Measurements from ENCODE around the gene RHBDD1. TPM values are rescaled to one million over a fixed set of nuclear protein-coding genes. Genes with fewer than 3 reads are reported as not detected.

RHBDD1 gene
- total and polyA plus RNA-seq, 2 experiments from 2014 or later, result 24.3 to 33.7 TPM

DNA sequence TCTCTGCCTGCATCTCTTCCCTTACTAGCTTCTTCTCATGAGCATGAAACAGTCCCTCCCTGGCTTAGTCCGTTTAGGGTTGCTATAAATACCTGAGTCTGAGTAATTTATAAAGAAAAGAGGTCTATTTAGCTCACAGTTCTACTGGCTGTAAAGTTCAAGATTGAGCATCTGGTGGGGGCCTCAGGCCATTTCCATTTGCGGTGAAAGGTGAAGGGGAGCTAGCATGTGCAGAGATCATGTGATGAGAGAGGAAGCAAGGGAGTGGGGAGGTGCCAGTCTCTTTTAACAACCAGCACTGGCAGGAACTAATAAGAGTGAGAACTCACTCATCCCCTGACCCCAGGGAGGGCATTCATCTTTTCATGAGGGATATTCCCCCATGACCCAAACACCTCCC lies 26.8 kb downstream of the RHBDD1 start:
- H3K9me2 ChIP-seq (ENCODE audit: insufficient read depth), result no peaks in the 10 kb centered on the region
- no peaks in the 10 kb centered on the region for H3K27me3 ChIP-seq (replicated peaks; ENCODE audit: insufficient read depth)
- in situ Hi-C loops (cut with MboI), result no loop called here
- no peaks in the 10 kb centered on the region for H3F3A ChIP-seq (ENCODE audit: insufficient read depth)
- H3K9ac ChIP-seq, result no peak overlapping the region
- H3K27ac ChIP-seq, result no peak overlapping the region
- no peaks in the 10 kb centered on the region for H3K4me1 ChIP-seq (ENCODE audit: insufficient read depth)
- peaks cover 27% of the 10 kb centered on the region for H3K79me2 ChIP-seq (ENCODE audit: insufficient read depth)
- peaks cover 3% of the 10 kb centered on the region for H3K9me3 ChIP-seq (ENCODE audit: low read depth)
- H4K20me1 ChIP-seq (ENCODE audit: insufficient read depth), result no peaks in the 10 kb centered on the region
- 0 out of 2 replicates have a peak, but pooled peaks cover 4% of the 10 kb centered on the region for H3K36me3 ChIP-seq (ENCODE audit: low read depth)
- no peak for DNase-seq
- H3K4me3 ChIP-seq, result no peak overlapping the region
- 96 to 97% methylated on average over 2 of the region's 2 CpGs for WGBS, 2 experiments (ENCODE audit: low coverage in 1 of 2, low lambda C conversion rate in 2 of 2, missing lambda C conversion rate in 2 of 2)
- no peak overlapping the region for H3K4me2 ChIP-seq (ENCODE audit: unreplicated experiment)
- TF ChIP-seq EZH2phosphoT487 (IDR thresholded peaks at IDR 0.05; ENCODE audit: insufficient read depth, low read depth) (no peak), EZH2 (IDR thresholded peaks at IDR 0.05; ENCODE audit: insufficient read depth, poor library complexity, severe bottlenecking) (no peak)
- no peak overlapping the region for H2AFZ ChIP-seq

DNA sequence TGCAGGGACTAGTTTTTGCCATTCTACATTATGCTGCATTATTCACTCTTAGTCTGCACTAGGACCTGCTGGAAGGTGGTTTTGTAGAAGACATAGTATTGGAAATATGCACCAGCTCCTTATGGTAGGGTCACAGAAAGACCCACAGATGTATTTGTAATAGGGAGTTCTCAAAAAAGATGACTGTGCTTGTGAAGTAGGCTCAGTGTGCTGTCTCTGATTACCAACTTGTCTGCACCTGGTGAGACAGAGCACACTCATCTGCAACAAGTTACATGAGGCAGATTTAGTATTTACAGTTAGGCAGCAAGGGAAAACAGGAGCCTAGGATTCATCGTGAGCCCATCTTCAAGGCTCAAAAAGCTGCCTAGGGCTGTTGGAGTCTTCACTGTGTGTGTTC lies 29.4 kb downstream of the RHBDD1 start:
- H3K9me2 ChIP-seq (ENCODE audit: insufficient read depth), result no peaks in the 10 kb centered on the region
- peaks cover 14% of the 10 kb centered on the region; the same call in 1 of the 2 replicates for H3K79me2 ChIP-seq (ENCODE audit: insufficient read depth)
- peaks cover 3% of the 10 kb centered on the region for H3K9me3 ChIP-seq (ENCODE audit: low read depth)
- no peaks in the 10 kb centered on the region for H4K20me1 ChIP-seq (ENCODE audit: insufficient read depth)
- WGBS, 2 experiments (ENCODE audit: low coverage in 1 of 2, low lambda C conversion rate in 2 of 2, missing lambda C conversion rate in 2 of 2), result 55 to 68% methylated on average over 1 of the region's 1 CpG
- no peak overlapping the region for H3K9ac ChIP-seq
- in situ Hi-C loops (cut with MboI), result no loop called here
- H2AFZ ChIP-seq, result no peak overlapping the region
- no peak for TF ChIP-seq EZH2phosphoT487 (IDR thresholded peaks at IDR 0.05; ENCODE audit: insufficient read depth, low read depth)
- no peak for TF ChIP-seq EZH2 (IDR thresholded peaks at IDR 0.05; ENCODE audit: insufficient read depth, poor library complexity, severe bottlenecking)
- H3F3A ChIP-seq (ENCODE audit: insufficient read depth), result no peaks in the 10 kb centered on the region
- H3K4me1 ChIP-seq (ENCODE audit: insufficient read depth), result no peaks in the 10 kb centered on the region
- H3K4me2 ChIP-seq (ENCODE audit: unreplicated experiment), result no peak overlapping the region
- no peak overlapping the region for H3K4me3 ChIP-seq
- H3K27me3 ChIP-seq (replicated peaks; ENCODE audit: insufficient read depth), result no peaks in the 10 kb centered on the region
- H3K36me3 ChIP-seq (ENCODE audit: low read depth), result peaks cover 12% of the 10 kb centered on the region; the same call in 1 of the 2 replicates
- DNase-seq, result no peak
- H3K27ac ChIP-seq, result no peak overlapping the region

DNA sequence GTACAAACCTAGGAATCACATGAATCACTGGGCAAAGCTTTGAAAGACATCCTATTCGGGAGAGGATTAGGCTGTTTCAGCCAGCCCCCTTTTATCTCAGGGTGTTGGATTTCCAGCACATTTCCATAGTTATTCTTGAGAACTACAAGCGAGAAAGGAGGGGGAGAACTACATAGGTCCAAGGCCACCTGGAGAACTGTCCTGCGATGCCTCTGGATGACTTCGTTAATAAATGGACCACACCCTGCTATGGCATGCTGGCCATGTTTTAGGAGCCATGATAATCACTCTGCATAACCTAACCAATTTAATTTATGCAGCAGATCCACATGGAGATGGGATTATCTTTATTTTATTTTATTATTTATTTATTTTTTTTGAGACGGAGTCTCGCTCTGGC lies 29.9 kb downstream of the RHBDD1 start:
- H3K36me3 ChIP-seq (ENCODE audit: low read depth), result peaks cover 12% of the 10 kb centered on the region; the same call in 1 of the 2 replicates
- H3K79me2 ChIP-seq (ENCODE audit: insufficient read depth), result peaks cover 11% of the 10 kb centered on the region; the same call in 1 of the 2 replicates
- 93 to 94% methylated on average over 6 of the region's 6 CpGs for WGBS, 2 experiments (ENCODE audit: low coverage in 1 of 2, low lambda C conversion rate in 2 of 2, missing lambda C conversion rate in 2 of 2)
- H3K4me3 ChIP-seq, result no peak overlapping the region
- in situ Hi-C loops (cut with MboI), result no loop called here
- H3K27me3 ChIP-seq (replicated peaks; ENCODE audit: insufficient read depth), result no peaks in the 10 kb centered on the region
- H3K9me3 ChIP-seq (ENCODE audit: low read depth), result peaks cover 3% of the 10 kb centered on the region
- no peaks in the 10 kb centered on the region for H3K4me1 ChIP-seq (ENCODE audit: insufficient read depth)
- no peak overlapping the region for H3K9ac ChIP-seq
- no peak for DNase-seq
- no peak overlapping the region for H3K4me2 ChIP-seq (ENCODE audit: unreplicated experiment)
- no peak overlapping the region for H2AFZ ChIP-seq
- no peaks in the 10 kb centered on the region for H4K20me1 ChIP-seq (ENCODE audit: insufficient read depth)
- H3F3A ChIP-seq (ENCODE audit: insufficient read depth), result no peaks in the 10 kb centered on the region
- no peak for TF ChIP-seq EZH2 (IDR thresholded peaks at IDR 0.05; ENCODE audit: insufficient read depth, poor library complexity, severe bottlenecking)
- TF ChIP-seq EZH2phosphoT487 (IDR thresholded peaks at IDR 0.05; ENCODE audit: insufficient read depth, low read depth), result no peak
- no peaks in the 10 kb centered on the region for H3K9me2 ChIP-seq (ENCODE audit: insufficient read depth)
- no peak overlapping the region for H3K27ac ChIP-seq

DNA sequence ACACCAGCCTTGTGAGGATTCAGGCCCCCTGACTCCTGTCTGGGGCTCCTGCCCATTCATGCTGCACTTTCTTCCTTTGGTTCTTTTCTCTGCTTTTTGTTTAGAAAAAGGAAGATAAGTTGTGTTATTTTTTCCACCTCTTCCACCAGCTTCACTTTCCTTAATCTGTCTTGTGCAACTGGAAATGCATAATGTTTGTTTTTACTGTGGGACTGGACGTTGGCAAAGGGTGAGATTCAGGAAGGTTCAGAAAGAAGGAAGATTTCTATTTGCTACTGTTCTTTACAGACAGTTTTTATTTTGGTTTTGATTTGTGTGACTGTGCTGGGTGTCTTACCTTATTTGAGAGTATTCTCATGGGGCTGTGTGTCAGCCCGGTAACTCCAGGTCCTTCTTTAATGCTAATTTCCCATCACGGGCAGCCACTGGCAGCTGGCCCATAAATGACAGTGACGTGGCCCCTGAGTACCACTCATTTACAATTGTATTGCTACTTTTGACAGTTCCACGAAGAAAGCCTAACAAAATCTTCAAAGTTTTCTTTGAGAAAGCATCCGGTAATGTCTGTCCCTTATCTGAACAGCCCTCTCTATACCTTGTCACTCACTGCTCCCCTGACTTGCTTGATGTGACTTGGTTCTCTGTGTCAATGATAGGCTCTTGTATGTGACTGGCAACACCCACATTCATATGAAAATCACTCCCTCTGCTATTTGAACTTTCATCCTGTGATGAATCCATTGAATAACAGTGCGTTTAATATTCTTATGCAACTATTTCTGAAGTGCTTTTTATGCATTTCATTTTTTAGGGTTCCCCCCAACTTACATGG lies 32.7 kb downstream of the RHBDD1 start:
- in situ Hi-C loops (cut with MboI), result no loop called here
- H3K4me3 ChIP-seq, result no peak overlapping the region
- no peak for TF ChIP-seq EZH2phosphoT487 (IDR thresholded peaks at IDR 0.05; ENCODE audit: insufficient read depth, low read depth)
- H3F3A ChIP-seq (ENCODE audit: insufficient read depth), result peaks cover 3% of the 10 kb centered on the region; the same call in 1 of the 2 replicates
- no peak overlapping the region for H3K4me2 ChIP-seq (ENCODE audit: unreplicated experiment)
- no peak overlapping the region for H3K9ac ChIP-seq
- no peaks in the 10 kb centered on the region for H4K20me1 ChIP-seq (ENCODE audit: insufficient read depth)
- no peaks in the 10 kb centered on the region for H3K9me2 ChIP-seq (ENCODE audit: insufficient read depth)
- H3K27ac ChIP-seq, result no peak overlapping the region
- H3K9me3 ChIP-seq (ENCODE audit: low read depth), result peaks cover 3% of the 10 kb centered on the region
- no peak overlapping the region for H2AFZ ChIP-seq
- no peak for DNase-seq
- H3K79me2 ChIP-seq (ENCODE audit: insufficient read depth), result 0 out of 2 replicates have a peak, but pooled peaks cover 5% of the 10 kb centered on the region
- H3K36me3 ChIP-seq (ENCODE audit: low read depth), result peaks cover 12% of the 10 kb centered on the region; the same call in 1 of the 2 replicates
- 88 to 90% methylated on average over 7 of the region's 7 CpGs for WGBS, 2 experiments (ENCODE audit: low coverage in 1 of 2, low lambda C conversion rate in 2 of 2, missing lambda C conversion rate in 2 of 2)
- H3K4me1 ChIP-seq (ENCODE audit: insufficient read depth), result no peaks in the 10 kb centered on the region
- no peaks in the 10 kb centered on the region for H3K27me3 ChIP-seq (replicated peaks; ENCODE audit: insufficient read depth)

All from GM23248 (cell line).